Mesenchymal stem cell (in vitro differentiated cells and primary cell): Measurements from ENCODE around the gene ZC3H7B. TPM values are rescaled to one million over a fixed set of nuclear protein-coding genes. Genes with fewer than 3 reads are reported as not detected.

Experiments used
- DNase-seq: peaks from one replicate; pipeline ENCODE4 v3.0.0-alpha.2; 2013
- H2AFZ ChIP-seq: one replicate; pipeline ENCODE4 v1.6.1; 2013; ENCODE audit warnings: low read depth, mild to moderate bottlenecking, control low read depth, inconsistent platforms, low read length, moderate library complexity
- H2AK5ac ChIP-seq: 2 replicates; pipeline ENCODE4 v1.6.1; 2013; ENCODE audit warnings: low read length, moderate library complexity, mild to moderate bottlenecking, inconsistent platforms; ENCODE audit not compliant: severe bottlenecking
- H2BK120ac ChIP-seq: one replicate; pipeline ENCODE4 v1.6.1; 2013; ENCODE audit warnings: low read depth, mild to moderate bottlenecking, inconsistent platforms, low read length, moderate library complexity
- H2BK12ac ChIP-seq, 2 experiments: one replicate each; pipeline ENCODE4 v1.6.1; 2013; ENCODE audit warnings: inconsistent platforms in 2 of 2, low read length in 2 of 2, mild to moderate bottlenecking in 2 of 2, moderate library complexity in 2 of 2, control low read depth in 1 of 2
- H2BK15ac ChIP-seq: one replicate; pipeline ENCODE4 v1.6.1; 2013; ENCODE audit warnings: mild to moderate bottlenecking, low read depth, inconsistent platforms; ENCODE audit not compliant: poor library complexity, severe bottlenecking
- H2BK5ac ChIP-seq: 2 replicates; pipeline ENCODE4 v1.6.1; 2013; ENCODE audit warnings: low read depth, mild to moderate bottlenecking, low read length, control low read depth, inconsistent platforms; ENCODE audit not compliant: poor library complexity, severe bottlenecking
- H3K14ac ChIP-seq, 2 experiments: one replicate each; pipeline ENCODE4 v1.6.1; 2013; ENCODE audit warnings: inconsistent platforms in 2 of 2, low read length in 2 of 2, control low read depth in 1 of 2, mild to moderate bottlenecking in 1 of 2, moderate library complexity in 1 of 2
- H3K18ac ChIP-seq, 2 experiments: one replicate each; pipeline ENCODE4 v1.6.1; 2013; ENCODE audit warnings: inconsistent platforms in 2 of 2, low read length in 2 of 2, control low read depth in 1 of 2, low read depth in 1 of 2, mild to moderate bottlenecking in 1 of 2
- H3K23ac ChIP-seq, 2 experiments: one replicate each; pipeline ENCODE4 v1.6.1; 2013; ENCODE audit warnings: inconsistent platforms in 2 of 2, low read length in 2 of 2, mild to moderate bottlenecking in 2 of 2, moderate library complexity in 2 of 2, control low read depth in 1 of 2
- H3K27ac ChIP-seq: 2 replicates; pipeline ENCODE4 v1.5.1; 2013; ENCODE audit warnings: mild to moderate bottlenecking, moderate library complexity, low read length, control low read depth, inconsistent platforms; ENCODE audit not compliant: poor library complexity, severe bottlenecking
- H3K27me3 ChIP-seq, 2 experiments: 2 replicates each; pipeline versions ENCODE4 v1.6.1 to v1.7.0; 2013; ENCODE audit warnings: low read length in 2 of 2, mild to moderate bottlenecking in 2 of 2, moderate library complexity in 2 of 2, control low read depth in 1 of 2, inconsistent platforms in 1 of 2; ENCODE audit not compliant: control insufficient read depth in 1 of 2, insufficient read depth in 1 of 2
- H3K36me3 ChIP-seq, 2 experiments: 2 replicates each; pipeline versions ENCODE4 v1.6.1 to v1.7.0; 2013; ENCODE audit warnings: low read length in 2 of 2, control low read depth in 1 of 2, inconsistent platforms in 1 of 2, low read depth in 1 of 2, mild to moderate bottlenecking in 1 of 2; ENCODE audit not compliant: insufficient read depth in 2 of 2, control insufficient read depth in 1 of 2
- H3K4ac ChIP-seq, 2 experiments: one replicate each; pipeline ENCODE4 v1.6.1; 2013; ENCODE audit warnings: inconsistent platforms in 2 of 2, low read length in 2 of 2, mild to moderate bottlenecking in 2 of 2, moderate library complexity in 2 of 2, control low read depth in 1 of 2, low read depth in 1 of 2
- H3K4me1 ChIP-seq: 2 replicates; pipeline ENCODE4 v1.6.1; 2013; ENCODE audit warnings: low read depth, low read length, control low read depth; ENCODE audit not compliant: control insufficient read depth, insufficient read depth
- H3K4me2 ChIP-seq: 2 replicates; pipeline ENCODE4 v1.6.1; 2013; ENCODE audit warnings: low read length, mild to moderate bottlenecking, inconsistent platforms; ENCODE audit not compliant: poor library complexity, severe bottlenecking
- H3K4me3 ChIP-seq, 2 experiments: 2 replicates each; pipeline versions ENCODE4 v1.5.1 to v1.7.0; 2013; ENCODE audit warnings: low read length in 2 of 2, mild to moderate bottlenecking in 2 of 2, control low read depth in 1 of 2, low read depth in 1 of 2; ENCODE audit not compliant: insufficient read depth in 1 of 2
- H3K79me1 ChIP-seq: replicated peaks from 2 replicates; pipeline ENCODE4 v1.6.1; 2013; ENCODE audit warnings: mild to moderate bottlenecking, control low read depth, low read length, inconsistent platforms; ENCODE audit not compliant: poor library complexity, severe bottlenecking
- H3K9ac ChIP-seq: 2 replicates; pipeline ENCODE4 v1.7.0; 2013; ENCODE audit warnings: mild to moderate bottlenecking, low read length, moderate library complexity
- H3K9me3 ChIP-seq: 2 replicates; pipeline ENCODE4 v1.7.0; 2013; ENCODE audit warnings: mild to moderate bottlenecking, low read length; ENCODE audit not compliant: control insufficient read depth
- H4K8ac ChIP-seq: one replicate; pipeline ENCODE4 v1.6.1; 2013; ENCODE audit warnings: inconsistent platforms, mild to moderate bottlenecking, low read length, moderate library complexity
- H4K91ac ChIP-seq: one replicate; pipeline ENCODE4 v1.6.1; 2013; ENCODE audit warnings: mild to moderate bottlenecking, low read length, inconsistent platforms
- WGBS: methylation state at CpG from one replicate; pipeline ENCODE4 v1.1.7; 2013; ENCODE audit warnings: mixed read lengths; 5-methylcytosine and 5-hydroxymethylcytosine counted together
- polyA plus RNA-seq, 2 experiments: library from polyadenylated mRNA; stranded (reverse); fragments of 200-250 nt; gene quantifications; one replicate each; pipeline ENCODE4 v1.2.3, GENCODE V29; 2013

The ZC3H7B gene, protein sequence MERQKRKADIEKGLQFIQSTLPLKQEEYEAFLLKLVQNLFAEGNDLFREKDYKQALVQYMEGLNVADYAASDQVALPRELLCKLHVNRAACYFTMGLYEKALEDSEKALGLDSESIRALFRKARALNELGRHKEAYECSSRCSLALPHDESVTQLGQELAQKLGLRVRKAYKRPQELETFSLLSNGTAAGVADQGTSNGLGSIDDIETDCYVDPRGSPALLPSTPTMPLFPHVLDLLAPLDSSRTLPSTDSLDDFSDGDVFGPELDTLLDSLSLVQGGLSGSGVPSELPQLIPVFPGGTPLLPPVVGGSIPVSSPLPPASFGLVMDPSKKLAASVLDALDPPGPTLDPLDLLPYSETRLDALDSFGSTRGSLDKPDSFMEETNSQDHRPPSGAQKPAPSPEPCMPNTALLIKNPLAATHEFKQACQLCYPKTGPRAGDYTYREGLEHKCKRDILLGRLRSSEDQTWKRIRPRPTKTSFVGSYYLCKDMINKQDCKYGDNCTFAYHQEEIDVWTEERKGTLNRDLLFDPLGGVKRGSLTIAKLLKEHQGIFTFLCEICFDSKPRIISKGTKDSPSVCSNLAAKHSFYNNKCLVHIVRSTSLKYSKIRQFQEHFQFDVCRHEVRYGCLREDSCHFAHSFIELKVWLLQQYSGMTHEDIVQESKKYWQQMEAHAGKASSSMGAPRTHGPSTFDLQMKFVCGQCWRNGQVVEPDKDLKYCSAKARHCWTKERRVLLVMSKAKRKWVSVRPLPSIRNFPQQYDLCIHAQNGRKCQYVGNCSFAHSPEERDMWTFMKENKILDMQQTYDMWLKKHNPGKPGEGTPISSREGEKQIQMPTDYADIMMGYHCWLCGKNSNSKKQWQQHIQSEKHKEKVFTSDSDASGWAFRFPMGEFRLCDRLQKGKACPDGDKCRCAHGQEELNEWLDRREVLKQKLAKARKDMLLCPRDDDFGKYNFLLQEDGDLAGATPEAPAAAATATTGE
- 47.1 TPM for polyA plus RNA-seq (2013, experiment 1 of 2)
- polyA plus RNA-seq (2013, experiment 2 of 2) = 47.2 TPM

DNA sequence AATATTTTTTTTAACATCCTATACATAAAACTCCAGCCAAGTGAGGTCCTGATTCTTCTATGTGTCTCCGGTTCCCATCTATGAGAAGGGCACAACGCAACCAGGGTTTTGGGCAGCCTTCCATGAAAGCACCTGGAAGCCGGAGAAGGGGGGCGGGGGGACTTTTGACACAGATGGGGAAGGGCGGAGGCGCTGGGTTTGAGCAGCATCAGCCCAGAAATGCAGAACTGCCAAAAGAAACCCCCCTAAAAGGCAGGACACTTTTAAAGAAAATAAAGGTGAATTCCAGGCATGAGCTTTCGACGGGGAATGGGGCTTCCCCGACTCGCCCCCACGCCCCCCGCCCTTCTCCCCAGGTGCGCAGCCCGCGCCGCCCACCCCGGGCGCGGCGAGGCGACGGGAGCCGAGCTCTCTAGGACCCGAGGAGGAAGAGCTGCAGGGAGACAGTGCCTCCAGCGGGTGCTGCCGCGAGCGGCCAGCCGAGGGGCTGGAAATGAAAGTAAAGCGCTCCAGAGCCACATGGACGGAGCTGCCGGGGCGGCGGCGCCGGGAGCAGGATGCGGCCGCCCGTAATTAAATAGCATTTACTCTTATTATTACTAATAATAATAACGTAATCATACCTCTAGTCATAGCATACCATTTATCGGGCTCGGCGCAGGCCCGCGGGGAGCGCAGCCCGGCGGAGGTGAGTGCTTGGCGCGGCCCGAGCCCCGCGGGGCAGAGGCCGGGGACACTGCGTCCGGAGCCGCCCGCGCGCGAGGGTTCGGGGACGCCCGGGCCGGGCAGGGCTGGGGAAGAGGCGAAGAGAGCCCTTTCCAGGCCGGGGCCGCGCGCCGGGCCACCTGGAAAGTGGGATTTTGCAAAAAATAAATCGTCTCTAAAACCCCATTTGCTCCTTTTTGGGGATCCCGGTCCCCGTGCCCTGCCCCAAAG lies at the start of gene ZC3H7B:
TSS of gene ZC3H7B (plus strand) at position 441 of the 936 bp plus-strand sequence. CDS start 19,136 bp downstream, outside the sequence.
- under 1% methylated on average over 54 of the region's 74 CpGs for WGBS
- Histone ChIP-seq H4K91ac (peak within 1 kb of the TSS; percentile 83), H4K8ac (peak within 1 kb of the TSS; percentile 77), H2BK12ac (peak within 1 kb of the TSS in 1 of 2 experiments; percentile 23), H3K27me3 (no peaks in the 10 kb centered on the region), H2AK5ac (peak within 1 kb of the TSS; percentile 3), H3K36me3 (peaks cover 0 to 4% of the 10 kb centered on the region in 2 experiments), H2BK15ac (peak within 1 kb of the TSS; percentile 95), H3K27ac (peak within 1 kb of the TSS; percentile 76), H3K18ac (peak within 1 kb of the TSS; percentile 92 to 97), H3K4me1 (peaks cover 17% of the 10 kb centered on the region), H2AFZ (no peak within 1 kb of the TSS), H2BK5ac (peak within 1 kb of the TSS; percentile 48), H3K4me2 (peak within 1 kb of the TSS; percentile 95), H3K9me3 (no peaks in the 10 kb centered on the region), H3K23ac (peak within 1 kb of the TSS in 1 of 2 experiments; percentile 79), H3K4ac (peak within 1 kb of the TSS; percentile 81 to 96), H3K4me3 (peak within 1 kb of the TSS; percentile 84 to 88), H2BK120ac (peak within 1 kb of the TSS; percentile 86), H3K14ac (peak within 1 kb of the TSS; percentile 57 to 89), H3K9ac (peak within 1 kb of the TSS; percentile 96), H3K79me1 (peaks cover 6% of the 10 kb centered on the region)
- DNase-seq = peak; percentile 88

- 98% methylated on average over 8 of the region's 8 CpGs for WGBS
- Histone ChIP-seq H3K14ac (no peak overlapping the region), H2BK5ac (no peak overlapping the region), H2AFZ (no peak overlapping the region), H3K27me3 (no peaks in the 10 kb centered on the region), H4K91ac (no peak overlapping the region), H2AK5ac (no peak overlapping the region), H4K8ac (no peak overlapping the region), H3K4ac (no peak overlapping the region), H3K18ac (no peak overlapping the region), H3K36me3 (peaks cover 84 to 91% of the 10 kb centered on the region in 2 experiments), H3K4me1 (peaks cover 33% of the 10 kb centered on the region), H2BK12ac (no peak overlapping the region), H3K4me3 (no peak overlapping the region), H3K27ac (no peak overlapping the region), H3K9me3 (no peaks in the 10 kb centered on the region), H3K23ac (no peak overlapping the region), H2BK120ac (no peak overlapping the region), H3K79me1 (peaks cover 29% of the 10 kb centered on the region), H3K4me2 (no peak overlapping the region), H2BK15ac (no peak overlapping the region), H3K9ac (no peak overlapping the region)
- DNase-seq = no peak
Observed at GRCh38 chr22:41252365-41252764, 49.0 kb upstream of the ZC3H7B start.

DNA sequence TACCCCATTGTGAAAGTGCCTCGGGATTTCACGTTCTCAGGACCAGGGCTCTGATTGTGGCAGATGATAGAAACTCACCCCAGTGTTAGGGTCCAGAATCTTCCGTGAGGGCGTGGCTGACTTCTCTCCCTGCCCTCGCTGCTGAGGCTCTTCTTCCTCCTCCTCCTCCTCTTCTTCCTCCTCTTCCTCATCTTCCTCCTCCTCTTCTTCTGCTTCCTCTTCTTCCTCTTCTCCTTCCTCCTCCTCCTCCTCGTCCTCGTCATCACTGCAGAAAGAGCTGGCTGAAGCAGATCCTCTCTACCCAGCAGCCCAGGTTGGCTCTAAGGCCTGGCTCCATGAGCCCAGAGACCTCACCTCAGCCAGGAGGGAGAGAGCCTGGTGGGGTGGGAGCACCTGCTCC lies 47.1 kb upstream of the ZC3H7B start:
- over 99% methylated on average over 7 of the region's 7 CpGs for WGBS
- Histone ChIP-seq H3K4me2 (no peak overlapping the region), H3K9me3 (no peaks in the 10 kb centered on the region)

More for the DNA sequence above, 47.1 kb upstream of the ZC3H7B start:
- Histone ChIP-seq H3K36me3 (peaks cover 85 to 90% of the 10 kb centered on the region in 2 experiments), H2BK5ac (no peak overlapping the region), H2AFZ (no peak overlapping the region), H3K14ac (no peak overlapping the region), H2AK5ac (no peak overlapping the region), H3K4me3 (no peak overlapping the region), H3K4me1 (peaks cover 22% of the 10 kb centered on the region), H3K27me3 (no peaks in the 10 kb centered on the region), H3K9ac (no peak overlapping the region), H2BK120ac (no peak overlapping the region), H3K27ac (no peak overlapping the region), H3K79me1 (peaks cover 36% of the 10 kb centered on the region), H2BK15ac (no peak overlapping the region), H4K91ac (no peak overlapping the region), H2BK12ac (no peak overlapping the region), H3K23ac (no peak overlapping the region), H3K18ac (no peak overlapping the region), H3K4ac (no peak overlapping the region), H4K8ac (no peak overlapping the region)
- DNase-seq = no peak
